Measurements from ENCODE around the gene HOXA5.

HOXA5 gene

GRCh38 chr7:27098578-27099451, 44.7 kb downstream of the HOXA5 start:
- no peak for TF ChIP-seq CTCF (IDR thresholded peaks at IDR 0.05; ENCODE audit: control insufficient read depth, insufficient read depth, low read depth, low read length, missing control alignments)
- no peak overlapping the region for H3K4me3 ChIP-seq (ENCODE audit: control insufficient read depth, low read depth, low read length)
- no peak for DNase-seq (ENCODE audit: low read depth)

GRCh38 chr7:27097686-27098577, 45.5 kb downstream of the HOXA5 start:
- DNase-seq (ENCODE audit: low read depth) = no peak
- no peak overlapping the region for H3K4me3 ChIP-seq (ENCODE audit: control insufficient read depth, low read depth, low read length)
- no peak for TF ChIP-seq CTCF (IDR thresholded peaks at IDR 0.05; ENCODE audit: control insufficient read depth, insufficient read depth, low read depth, low read length, missing control alignments)

GRCh38 chr7:27096768-27097514, 46.5 kb downstream of the HOXA5 start:
- DNase-seq (ENCODE audit: low read depth) = no peak
- no peak for TF ChIP-seq CTCF (IDR thresholded peaks at IDR 0.05; ENCODE audit: control insufficient read depth, insufficient read depth, low read depth, low read length, missing control alignments)

GRCh38 chr7:27095897-27096767, 47.3 kb downstream of the HOXA5 start, which contains the start of gene HOXA1:
Gene HOXA1 (minus strand): TSS chr7:27096000. CDS start chr7:27095912, 88 bp downstream.
- peak; percentile 62 for DNase-seq (ENCODE audit: low read depth)
- no peak for TF ChIP-seq CTCF (IDR thresholded peaks at IDR 0.05; ENCODE audit: control insufficient read depth, insufficient read depth, low read depth, low read length, missing control alignments)
- H3K4me3 ChIP-seq (ENCODE audit: control insufficient read depth, low read depth, low read length) = peak within 1 kb of the TSS; percentile 83

More at GRCh38 chr7:27096768-27097514, 46.5 kb downstream of the HOXA5 start:
- H3K4me3 ChIP-seq (ENCODE audit: control insufficient read depth, low read depth, low read length) = peak overlapping the region; percentile 83

- no peak for DNase-seq (ENCODE audit: low read depth)
- peak overlapping the region; percentile 83 for H3K4me3 ChIP-seq (ENCODE audit: control insufficient read depth, low read depth, low read length)
- no peak for TF ChIP-seq CTCF (IDR thresholded peaks at IDR 0.05; ENCODE audit: control insufficient read depth, insufficient read depth, low read depth, low read length, missing control alignments)
Observed at GRCh38 chr7:27095050-27095896, 48.2 kb downstream of the HOXA5 start.

All from AG09309 (cell line).